H1 (cell line): ENCODE measurements around the gene UBE3A. TPM values are rescaled to one million over a fixed set of nuclear protein-coding genes. Genes with fewer than 3 reads are reported as not detected.

ENCODE experiments used
- CTCF ChIA-PET: fragments of 300-600 bp; sonication (Branson Sonifier 250); formaldehyde crosslinking; loops from one replicate; lab custom pipeline; 2021; ENCODE audit not compliant: partially characterized antibody; lab: Charles Lee
- POLR2A ChIA-PET: fragments of 300-600 bp; sonication (Branson Sonifier 250); formaldehyde crosslinking; loops from one replicate; lab custom pipeline; 2021; ENCODE audit warnings: inconsistent platforms; ENCODE audit not compliant: partially characterized antibody; lab: Charles Lee
- DNase-seq, 2 experiments: peaks; one replicate each; pipeline versions ENCODE4 v3.0.0 to v3.0.0-alpha.2; 2010 to 2022; ENCODE audit warnings: low spot score in 2 of 2, low read depth in 1 of 2, mixed read lengths in 1 of 2
- FAIRE-seq: peaks from 2 replicates; lab custom pipeline; 2011; peaks lifted over from hg19 to GRCh38; lab: Jason Lieb, UNC
- H2AFZ ChIP-seq: 2 replicates; pipeline ENCODE4 v1.8.1; 2012; ENCODE audit warnings: low read length, inconsistent platforms
- H2AK5ac ChIP-seq: 2 replicates; pipeline ENCODE4 v1.6.1; 2013; ENCODE audit warnings: low read depth, low read length
- H2BK120ac ChIP-seq: replicated peaks from 2 replicates; pipeline ENCODE3; 2013; ENCODE audit warnings: low read depth, low read length, inconsistent platforms
- H2BK12ac ChIP-seq: 2 replicates; pipeline ENCODE4 v1.6.1; 2013; ENCODE audit warnings: low read depth, low read length
- H2BK15ac ChIP-seq: 2 replicates; pipeline ENCODE4 v1.6.1; 2013; ENCODE audit warnings: low read length
- H2BK20ac ChIP-seq: 2 replicates; pipeline ENCODE4 v1.6.1; 2013; ENCODE audit warnings: low read length
- H2BK5ac ChIP-seq: 2 replicates; pipeline ENCODE4 v1.6.1; 2013; ENCODE audit warnings: low read depth, low read length
- H3K14ac ChIP-seq: 2 replicates; pipeline ENCODE4 v1.6.1; 2013; ENCODE audit warnings: inconsistent platforms; ENCODE audit not compliant: insufficient read length
- H3K18ac ChIP-seq: 2 replicates; pipeline ENCODE4 v1.6.1; 2013; ENCODE audit warnings: low read length; ENCODE audit errors: extremely low read depth
- H3K23ac ChIP-seq: 2 replicates; pipeline ENCODE4 v1.6.1; 2013; ENCODE audit warnings: inconsistent platforms; ENCODE audit not compliant: insufficient read length
- H3K23me2 ChIP-seq: 2 replicates; pipeline ENCODE4 v1.6.1; 2013; ENCODE audit warnings: low read depth, low read length
- H3K27ac ChIP-seq: 2 replicates; pipeline ENCODE4 v1.6.1; 2011; ENCODE audit warnings: low read depth, low read length, inconsistent platforms
- H3K27me3 ChIP-seq, 4 experiments: replicated peaks in 1 of 4; 1 replicate in 1 of 4; 2 replicates in 3 of 4; pipeline versions ENCODE4 v1.6.1 to v1.8.1; 2011 to 2013; ENCODE audit warnings: low read length in 3 of 4, mild to moderate bottlenecking in 3 of 4, inconsistent platforms in 2 of 4, mixed read lengths in 2 of 4, moderate library complexity in 1 of 4; ENCODE audit not compliant: control insufficient read depth in 3 of 4, insufficient read depth in 3 of 4; ENCODE audit errors: extremely low read depth in 1 of 4
- H3K36me3 ChIP-seq, 4 experiments: 2 replicates each; pipeline versions ENCODE4 v1.6.1 to v1.8.1; 2011 to 2013; ENCODE audit warnings: mild to moderate bottlenecking in 4 of 4, low read length in 3 of 4, moderate library complexity in 2 of 4, control low read depth in 1 of 4, inconsistent platforms in 1 of 4; ENCODE audit not compliant: insufficient read depth in 4 of 4, control insufficient read depth in 2 of 4
- H3K4ac ChIP-seq: replicated peaks from 2 replicates; pipeline ENCODE3; 2013; ENCODE audit warnings: low read length, low read depth, mixed read lengths, inconsistent platforms; ENCODE audit not compliant: insufficient read length
- H3K4me1 ChIP-seq, 4 experiments: replicated peaks in 1 of 4; 1 replicate in 1 of 4; 2 replicates in 3 of 4; pipeline versions ENCODE4 v1.6.1 to v1.8.1; 2011 to 2013; ENCODE audit warnings: low read length in 3 of 4, inconsistent platforms in 2 of 4, mixed read lengths in 1 of 4; ENCODE audit not compliant: insufficient read depth in 4 of 4, control insufficient read depth in 3 of 4
- H3K4me2 ChIP-seq, 2 experiments: 2 replicates each; pipeline versions ENCODE4 v1.6.1 to v1.8.1; 2011 to 2013; ENCODE audit warnings: low read depth in 2 of 2, low read length in 2 of 2, control low read depth in 1 of 2, inconsistent platforms in 1 of 2, mild to moderate bottlenecking in 1 of 2; ENCODE audit not compliant: insufficient read depth in 1 of 2
- H3K4me3 ChIP-seq, 4 experiments: fragments of 200-600, 300-600 bp in 1 of 4; sonication (generic), shearing (Covaris generic), sonication (Bioruptor Twin) in 1 of 4; 2 replicates each; pipeline versions ENCODE4 v1.5.1 to v1.8.1; 2011 to 2016; ENCODE audit warnings: low read length in 4 of 4, low read depth in 3 of 4, control low read depth in 2 of 4, inconsistent platforms in 2 of 4, mild to moderate bottlenecking in 2 of 4, mixed read lengths in 1 of 4, moderate library complexity in 1 of 4; ENCODE audit not compliant: insufficient read depth in 2 of 4; ENCODE audit errors: extremely low read depth in 1 of 4
- H3K56ac ChIP-seq: replicated peaks from 2 replicates; pipeline ENCODE3; 2013; ENCODE audit warnings: low read depth, mild to moderate bottlenecking, mixed read lengths, low read length, inconsistent platforms; ENCODE audit not compliant: insufficient read length
- H3K79me1 ChIP-seq: 2 replicates; pipeline ENCODE4 v1.6.1; 2013; ENCODE audit warnings: low read depth, low read length, control low read depth
- H3K79me2 ChIP-seq, 2 experiments: 2 replicates each; pipeline versions ENCODE4 v1.6.1 to v1.8.1; 2012 to 2013; ENCODE audit warnings: low read length in 2 of 2, mild to moderate bottlenecking in 2 of 2, inconsistent platforms in 1 of 2; ENCODE audit not compliant: insufficient read depth in 2 of 2, control insufficient read depth in 1 of 2
- H3K9ac ChIP-seq, 4 experiments: replicated peaks in 1 of 4; 1 replicate in 1 of 4; 2 replicates in 3 of 4; pipeline versions ENCODE4 v1.6.1 to v1.8.1; 2011 to 2013; ENCODE audit warnings: low read depth in 3 of 4, low read length in 3 of 4, control low read depth in 2 of 4, mild to moderate bottlenecking in 2 of 4, moderate library complexity in 2 of 4, inconsistent platforms in 1 of 4; ENCODE audit errors: extremely low read depth in 1 of 4
- H3K9me3 ChIP-seq, 2 experiments: 2 replicates each; pipeline versions ENCODE4 v1.6.1 to v1.8.1; 2012 to 2013; ENCODE audit warnings: mild to moderate bottlenecking in 2 of 2, moderate library complexity in 2 of 2, control low read depth in 1 of 2, inconsistent platforms in 1 of 2, low read depth in 1 of 2, low read length in 1 of 2, mixed read lengths in 1 of 2; ENCODE audit not compliant: insufficient read depth in 2 of 2
- H4K20me1 ChIP-seq, 2 experiments: replicated peaks in 1 of 2; 2 replicates each; pipeline versions ENCODE3 to v1.8.1; 2011 to 2013; ENCODE audit warnings: inconsistent platforms in 2 of 2, low read length in 2 of 2, mild to moderate bottlenecking in 1 of 2; ENCODE audit not compliant: insufficient read depth in 2 of 2, control insufficient read depth in 1 of 2
- H4K5ac ChIP-seq: 2 replicates; pipeline ENCODE4 v1.6.1; 2013; ENCODE audit warnings: low read length, low read depth, mixed read lengths, inconsistent platforms; ENCODE audit not compliant: insufficient read length
- H4K8ac ChIP-seq: 2 replicates; pipeline ENCODE4 v1.8.0; 2013; ENCODE audit warnings: mild to moderate bottlenecking, moderate library complexity, low read length, inconsistent platforms; ENCODE audit not compliant: insufficient read depth; ENCODE audit errors: extremely low read depth
- H4K91ac ChIP-seq: replicated peaks from 2 replicates; pipeline ENCODE3; 2013; ENCODE audit warnings: low read length, mixed read lengths, inconsistent platforms; ENCODE audit not compliant: insufficient read length
- CTBP2 ChIP-seq: IDR thresholded peaks from 2 replicates; pipeline ENCODE4 v1.7.0; 2011; ENCODE audit warnings: borderline replicate concordance, mild to moderate bottlenecking, moderate library complexity, mixed read lengths, low read length; ENCODE audit not compliant: insufficient read depth, insufficient read length
- E2F6 ChIP-seq: IDR thresholded peaks from 2 replicates; pipeline ENCODE4 v1.6.1; 2012; ENCODE audit warnings: inconsistent platforms
- EZH2 ChIP-seq: fragments of 200-600 bp; sonication (generic); IDR thresholded peaks from 2 replicates; pipeline ENCODE4 v1.7.1; 2012; ENCODE audit warnings: low read depth, mild to moderate bottlenecking, moderate library complexity, low read length, inconsistent platforms; ENCODE audit not compliant: severe bottlenecking
- FOSL1 ChIP-seq: IDR thresholded peaks from 2 replicates; pipeline ENCODE4 v1.6.1; 2011; ENCODE audit warnings: mild to moderate bottlenecking, low read depth, low read length, moderate library complexity; ENCODE audit not compliant: insufficient read depth
- GABPA ChIP-seq: IDR thresholded peaks from 2 replicates; pipeline ENCODE4 v1.6.1; 2011; ENCODE audit warnings: mild to moderate bottlenecking, low read length, moderate library complexity, borderline replicate concordance; ENCODE audit not compliant: insufficient read depth
- HDAC6 ChIP-seq: IDR thresholded peaks from one replicate; pipeline ENCODE4 v1.7.1; 2012; ENCODE audit warnings: low read depth, mild to moderate bottlenecking, inconsistent platforms, low read length, moderate library complexity
- JUND ChIP-seq: IDR thresholded peaks from 2 replicates; pipeline ENCODE4 v1.6.1; 2011; ENCODE audit warnings: mild to moderate bottlenecking, improper control_type of control experiment, low read length
- POLR2A ChIP-seq, 2 experiments: IDR thresholded peaks; 1 replicate in 1 of 2; 2 replicates in 1 of 2; pipeline ENCODE4 v1.6.1; 2011; ENCODE audit warnings: low read depth in 2 of 2, low read length in 2 of 2, mild to moderate bottlenecking in 2 of 2; ENCODE audit errors: control extremely low read depth in 1 of 2
- SIRT6 ChIP-seq: IDR thresholded peaks from one replicate; pipeline ENCODE4 v1.7.1; 2012; ENCODE audit warnings: low read length, inconsistent platforms
- SP2 ChIP-seq: IDR thresholded peaks from 2 replicates; pipeline ENCODE4 v1.6.1; 2012; ENCODE audit warnings: mild to moderate bottlenecking, low read length, inconsistent platforms
- TAF1 ChIP-seq: IDR thresholded peaks from 2 replicates; pipeline ENCODE4 v1.6.1; 2011; ENCODE audit warnings: mild to moderate bottlenecking, low read depth, low read length
- YY1 ChIP-seq: IDR thresholded peaks from 2 replicates; pipeline ENCODE4 v1.6.1; 2011; ENCODE audit warnings: low read depth, mild to moderate bottlenecking, low read length
- WGBS, 2 experiments: shearing (Covaris generic) in 1 of 2; methylation state at CpG; one replicate each; pipeline versions ENCODE4 v1.1.6 to v1.1.7; 2013 to 2015; ENCODE audit warnings: low lambda C conversion rate in 2 of 2, mixed read lengths in 2 of 2, inconsistent platforms in 1 of 2, low coverage in 1 of 2, missing lambda C conversion rate in 1 of 2; ENCODE audit not compliant: insufficient replicate concordance in 2 of 2, insufficient coverage in 1 of 2, insufficient read length in 1 of 2; ENCODE audit errors: extremely low coverage in 1 of 2, missing lambda C conversion rate in 1 of 2; 5-methylcytosine and 5-hydroxymethylcytosine counted together
- polyA plus RNA-seq, 7 experiments: library from polyadenylated mRNA; depleted of rRNA in 3 of 7; stranded (reverse) in 5 of 7; unstranded in 2 of 7; fragments of >200 nt in 5 of 7; fragments of 200-250 nt in 2 of 7; gene quantifications; 1 replicate in 5 of 7; 2 replicates in 1 of 7; 4 replicates in 1 of 7; pipeline versions ENCODE4 v1.2.1 to v1.2.3, GENCODE V29; 2011 to 2013; ENCODE audit warnings: missing spikeins in 2 of 7, mixed read lengths in 2 of 7
- total RNA-seq: library from RNA; stranded (reverse); fragmentation: NEBNext Ultra II Directional; extraction: Animal tissue kit (Norgen Biotek cat#: 25700); gene quantifications from 2 replicates; pipeline ENCODE4 v1.2.1, GENCODE V29; 2021

The UBE3A gene
- total and polyA plus RNA-seq, 2 of the 8 experiments (the other 6 are each of a cell fraction or from before 2014, with no cell fraction given), result 13.8 to 110 TPM

- DNase-seq (no peak), FAIRE-seq (no peak)
- H3K4ac ChIP-seq, result no peak overlapping the region
- H2AK5ac ChIP-seq, result no peak overlapping the region
- ChIA-PET POLR2A (no interaction called here), CTCF (no interaction called here)
- no peak for TF ChIP-seq TAF1
- no peak for TF ChIP-seq GABPA
- TF ChIP-seq E2F6, result no peak
- no peak for TF ChIP-seq EZH2
- no peak for TF ChIP-seq YY1
- no peak for TF ChIP-seq CTBP2
- no peak for TF ChIP-seq SP2
- TF ChIP-seq SIRT6, result no peak
- no peak for TF ChIP-seq FOSL1
- TF ChIP-seq JUND, result no peak
- TF ChIP-seq HDAC6, result no peak
- TF ChIP-seq POLR2A (IDR thresholded peaks at IDR 0.05; ENCODE audit: control extremely low read depth in 1 of 2, low read depth in 2 of 2, low read length in 2 of 2), result no peak
- H3K4me1 ChIP-seq, result no peaks in the 10 kb centered on the region
- H2BK15ac ChIP-seq, result no peak overlapping the region
- no peak overlapping the region for H4K91ac ChIP-seq
- H3K79me1 ChIP-seq, result no peaks in the 10 kb centered on the region
- H3K4me3 ChIP-seq, result no peak overlapping the region
- no peak overlapping the region for H3K27ac ChIP-seq
- no peaks in the 10 kb centered on the region for H4K20me1 ChIP-seq
- no peaks in the 10 kb centered on the region for H3K9me3 ChIP-seq
- 100% methylated on average over 1 of the region's 1 CpG; no CpG with 5 or more reads in 1 of the 2 experiments for WGBS, 2 experiments
- no peak overlapping the region for H2BK12ac ChIP-seq
- no peak overlapping the region for H2BK20ac ChIP-seq
- no peaks in the 10 kb centered on the region for H3K36me3 ChIP-seq
- H3K79me2 ChIP-seq, result no peaks in the 10 kb centered on the region
- H3K18ac ChIP-seq, result no peak overlapping the region
- no peak overlapping the region for H3K56ac ChIP-seq
- H3K14ac ChIP-seq, result no peak overlapping the region
- H3K27me3 ChIP-seq, result no peaks in the 10 kb centered on the region
- H3K4me2 ChIP-seq, result no peak overlapping the region
- no peak overlapping the region for H4K5ac ChIP-seq
- no peaks in the 10 kb centered on the region for H3K23me2 ChIP-seq
- H3K23ac ChIP-seq, result no peak overlapping the region
- no peak overlapping the region for H2BK120ac ChIP-seq
- H4K8ac ChIP-seq, result no peak overlapping the region
- H2AFZ ChIP-seq, result no peak overlapping the region
- no peak overlapping the region for H3K9ac ChIP-seq
- H2BK5ac ChIP-seq, result no peak overlapping the region
Observed at GRCh38 chr15:25470230-25470629, 31.4 kb upstream of the UBE3A start.
